Hepatocyte (in vitro differentiated cells): Measurements from ENCODE around the gene CAMK2G.

ENCODE experiments used
- EZH2 ChIP-seq: fragments of 200-600 bp; sonication (generic); IDR thresholded peaks from 2 replicates; pipeline ENCODE4 v1.6.1; 2016; ENCODE audit warnings: antibody characterized with exemption, mild to moderate bottlenecking, borderline replicate concordance
- TF ChIP-seq, protein P1 (sequence below): fragments of 200-600 bp; sonication (generic); IDR thresholded peaks from 2 replicates; pipeline ENCODE4 v1.5.1; 2016; ENCODE audit warnings: antibody characterized with exemption, mild to moderate bottlenecking; ENCODE audit not compliant: poor library complexity

DNA sequence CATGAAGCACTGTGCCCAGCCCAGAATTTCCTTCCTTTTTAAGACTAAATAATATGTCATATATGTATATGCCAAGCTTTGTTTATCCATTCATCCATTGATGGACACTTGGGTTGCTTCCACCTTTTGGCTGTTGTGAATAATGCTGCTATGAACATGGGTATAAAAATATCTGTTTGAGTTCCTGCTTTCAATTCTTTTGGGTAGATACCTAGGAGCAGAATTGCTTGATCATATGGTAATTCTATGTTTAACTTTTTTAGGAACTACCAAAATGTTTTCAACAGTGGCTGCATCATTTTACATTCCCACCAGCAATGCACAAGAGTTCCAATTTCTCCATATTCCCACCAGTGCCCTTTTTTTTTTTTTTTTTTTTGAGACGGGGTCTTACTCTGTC is 23.3 kb upstream of the CAMK2G start:
- TF ChIP-seq, protein P1, sequence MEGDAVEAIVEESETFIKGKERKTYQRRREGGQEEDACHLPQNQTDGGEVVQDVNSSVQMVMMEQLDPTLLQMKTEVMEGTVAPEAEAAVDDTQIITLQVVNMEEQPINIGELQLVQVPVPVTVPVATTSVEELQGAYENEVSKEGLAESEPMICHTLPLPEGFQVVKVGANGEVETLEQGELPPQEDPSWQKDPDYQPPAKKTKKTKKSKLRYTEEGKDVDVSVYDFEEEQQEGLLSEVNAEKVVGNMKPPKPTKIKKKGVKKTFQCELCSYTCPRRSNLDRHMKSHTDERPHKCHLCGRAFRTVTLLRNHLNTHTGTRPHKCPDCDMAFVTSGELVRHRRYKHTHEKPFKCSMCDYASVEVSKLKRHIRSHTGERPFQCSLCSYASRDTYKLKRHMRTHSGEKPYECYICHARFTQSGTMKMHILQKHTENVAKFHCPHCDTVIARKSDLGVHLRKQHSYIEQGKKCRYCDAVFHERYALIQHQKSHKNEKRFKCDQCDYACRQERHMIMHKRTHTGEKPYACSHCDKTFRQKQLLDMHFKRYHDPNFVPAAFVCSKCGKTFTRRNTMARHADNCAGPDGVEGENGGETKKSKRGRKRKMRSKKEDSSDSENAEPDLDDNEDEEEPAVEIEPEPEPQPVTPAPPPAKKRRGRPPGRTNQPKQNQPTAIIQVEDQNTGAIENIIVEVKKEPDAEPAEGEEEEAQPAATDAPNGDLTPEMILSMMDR = no peak
- no peak for TF ChIP-seq EZH2
